GM12891 (cell line): ENCODE results near the gene JMJD7.

Experiments used
- POLR2A ChIP-seq: IDR thresholded peaks from 2 replicates; pipeline ENCODE4 v1.6.1; 2011; ENCODE audit warnings: low read depth, low read length, control low read depth
- POLR2AphosphoS5 ChIP-seq: IDR thresholded peaks from 2 replicates; pipeline ENCODE4 v1.6.1; 2011; ENCODE audit warnings: low read depth, low read length, control low read depth

DNA sequence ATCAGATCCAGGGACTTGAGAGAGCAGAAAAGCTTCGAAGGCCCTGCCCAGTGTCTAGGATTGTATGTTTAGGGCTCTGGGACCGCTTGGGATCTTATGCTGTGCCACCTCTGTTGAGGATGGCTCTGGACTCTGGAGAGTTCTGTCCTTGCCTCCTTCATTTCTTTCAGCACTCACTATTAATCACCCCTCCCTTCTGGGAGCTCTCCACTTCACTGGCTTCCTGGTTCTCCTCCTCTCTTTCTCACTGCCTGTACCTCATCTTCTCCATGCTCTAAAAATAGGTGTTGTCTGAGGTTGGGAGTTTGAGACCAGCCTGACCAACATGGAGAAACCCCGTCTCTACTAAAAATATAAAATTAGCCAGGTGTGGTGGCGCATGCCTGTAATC, 36.4 kb upstream of the JMJD7 start:
- TF ChIP-seq POLR2AphosphoS5 (no peak), POLR2A (no peak)
